ENCODE results near the gene GNA12. TPM values are rescaled to one million over a fixed set of nuclear protein-coding genes. Genes with fewer than 3 reads are reported as not detected.
A peak's percentile ranks its signal among the peaks of the same experiment; 100 is the strongest.

The GNA12 gene
- total and polyA plus RNA-seq, 9 of the 15 experiments (the other 6 are each of a cell fraction or from before 2014, with no cell fraction given): 0.65 to 32.7 (median 9.6) TPM

- 4% methylated on average over 12 of the region's 15 CpGs for WGBS (ENCODE audit: insufficient coverage, low coverage, missing lambda C conversion rate)
- no peaks in the 10 kb centered on the region for H3K9me3 ChIP-seq (replicated peaks; ENCODE audit: control insufficient read depth, insufficient read depth, low read depth, low read length)
- no peak overlapping the region for H3K4me3 ChIP-seq
- TF ChIP-seq ZNF740 (CRISPR knock-in tag; IDR thresholded peaks at IDR 0.05) (0 out of 2 replicates have a peak, but pooled peaks have one; percentile 26), ZNF740 (tag; IDR thresholded peaks at IDR 0.05) (no peak), ARID1B (IDR thresholded peaks at IDR 0.05) (no peak)
- H4K20me1 ChIP-seq (replicated peaks; ENCODE audit: control insufficient read depth, insufficient read depth, low read length): peaks cover 3% of the 10 kb centered on the region
- H3K36me3 ChIP-seq (ENCODE audit: control insufficient read depth, insufficient read depth, low read length): no peaks in the 10 kb centered on the region
- H3K79me2 ChIP-seq (ENCODE audit: control insufficient read depth, insufficient read depth, low read length): no peaks in the 10 kb centered on the region
- intact Hi-C loops (cut with micrococcal nuclease): no loop called here
- no peaks in the 10 kb centered on the region for H3K9me1 ChIP-seq (ENCODE audit: control insufficient read depth, insufficient read depth, low read length)
- in situ Hi-C loops (cut with MboI): no loop called here
- H3K4me2 ChIP-seq (ENCODE audit: insufficient read depth, low read length): no peak overlapping the region
- H2AFZ ChIP-seq (ENCODE audit: low read depth, low read length): no peak overlapping the region
- ATAC-seq: no peak
- FAIRE-seq: no peak
- CTCF ChIA-PET (ENCODE audit: low intra/inter-chr PET ratio): no interaction called here
- no peak for DNase-seq (ENCODE audit: extremely low read depth in 1 of 4, low spot score in 3 of 4)
- H3K27me3 ChIP-seq (ENCODE audit: control insufficient read depth in 2 of 2, insufficient read depth in 2 of 2, low read length in 2 of 2): peaks cover 36 to 58% of the 10 kb centered on the region in 2 experiments
- H3K9ac ChIP-seq (ENCODE audit: insufficient read depth in 1 of 2, low read depth in 2 of 2, low read length in 2 of 2): peak overlapping the region in 1 of 2 experiments; percentile 61; a peak in 1 of 4 replicates
- peaks cover 0 to 21% of the 10 kb centered on the region in 2 experiments; a peak in 1 of 5 replicates for H3K4me1 ChIP-seq (replicated peaks in 1 of 2; ENCODE audit: control insufficient read depth in 2 of 2, insufficient read depth in 2 of 2, low read length in 2 of 2)
- POLR2A ChIA-PET: interaction anchor here (0.5 to 1.1 kb wide), 4 partner anchors 9 to 442 kb away, joined by 3 read pairs; no protein-coding TSS in a partner anchor
- BruUV-seq (replicated peaks): no TSS peak
- H3K27ac ChIP-seq (ENCODE audit: extremely low read depth, low read depth, low read length): no peak overlapping the region
Observed at GRCh38 chr7:2699289-2699620, 144.9 kb downstream of the GNA12 start.

- TF ChIP-seq ZNF121 (CRISPR knock-in tag; conservative IDR thresholded peaks at IDR 0.05): peak; percentile 68
- no peak for TF ChIP-seq LEF1 (IDR thresholded peaks at IDR 0.05)
- FAIRE-seq: no peak
- DNase-seq (ENCODE audit: extremely low read depth in 1 of 4, low spot score in 3 of 4): no peak
- Histone ChIP-seq H4K20me1 (replicated peaks; ENCODE audit: control insufficient read depth, insufficient read depth, low read length) (peaks cover 3% of the 10 kb centered on the region), H3K4me3 (no peak overlapping the region), H3K36me3 (ENCODE audit: control insufficient read depth, insufficient read depth, low read length) (no peaks in the 10 kb centered on the region), H3K4me1 (replicated peaks in 1 of 2; ENCODE audit: control insufficient read depth in 2 of 2, insufficient read depth in 2 of 2, low read length in 2 of 2) (peaks cover 0 to 21% of the 10 kb centered on the region in 2 experiments; a peak in 1 of 5 replicates), H3K9ac (ENCODE audit: insufficient read depth in 1 of 2, low read depth in 2 of 2, low read length in 2 of 2) (peak overlapping the region in 1 of 2 experiments; percentile 61; a peak in 1 of 4 replicates), H3K4me2 (ENCODE audit: insufficient read depth, low read length) (no peak overlapping the region), H3K9me1 (ENCODE audit: control insufficient read depth, insufficient read depth, low read length) (no peaks in the 10 kb centered on the region), H3K9me3 (replicated peaks; ENCODE audit: control insufficient read depth, insufficient read depth, low read depth, low read length) (no peaks in the 10 kb centered on the region), H3K79me2 (ENCODE audit: control insufficient read depth, insufficient read depth, low read length) (no peaks in the 10 kb centered on the region), H2AFZ (ENCODE audit: low read depth, low read length) (no peak overlapping the region), H3K27ac (ENCODE audit: extremely low read depth, low read depth, low read length) (no peak overlapping the region), H3K27me3 (ENCODE audit: control insufficient read depth in 2 of 2, insufficient read depth in 2 of 2, low read length in 2 of 2) (peaks cover 36 to 58% of the 10 kb centered on the region in 2 experiments)
- ATAC-seq: no peak
- ChIA-PET POLR2A (interaction anchor here (0.5 to 1.1 kb wide), 3 partner anchors 9 to 442 kb away, joined by 3 read pairs; no protein-coding TSS in a partner anchor), CTCF (ENCODE audit: low intra/inter-chr PET ratio) (no interaction called here)
- BruUV-seq (replicated peaks): no TSS peak
- in situ Hi-C loops (cut with MboI) (no loop called here), intact Hi-C loops (cut with micrococcal nuclease) (no loop called here)
- 7% methylated on average over 18 of the region's 18 CpGs for WGBS (ENCODE audit: insufficient coverage, low coverage, missing lambda C conversion rate)
Observed at GRCh38 chr7:2698581-2699288, 145.4 kb downstream of the GNA12 start.

Data from K562 (cell line).